Measurements from ENCODE around the gene GNL1. TPM values are rescaled to one million over a fixed set of nuclear protein-coding genes. Genes with fewer than 3 reads are reported as not detected.

The GNL1 gene
- total and polyA plus RNA-seq, 10 of the 15 experiments (the other 5 are each of a cell fraction or from before 2014, with no cell fraction given), result 0.18 to 64.5 (median 45.5) TPM

GRCh38 chr6:30589754-30590358 is 33.6 kb upstream of the GNL1 start:
- Histone ChIP-seq H3K27ac (ENCODE audit: control insufficient read depth, insufficient read depth) (no peak overlapping the region), H3K9ac (ENCODE audit: control insufficient read depth, insufficient read depth, low read length) (no peak overlapping the region), H3K4me1 (ENCODE audit: control insufficient read depth, insufficient read depth, low read length) (no peaks in the 10 kb centered on the region), H3K27me3 (replicated peaks in 1 of 2; ENCODE audit: control insufficient read depth in 2 of 2, insufficient read depth in 2 of 2, low read length in 1 of 2) (no peaks in the 10 kb centered on the region), H3K9me3 (replicated peaks; ENCODE audit: control insufficient read depth, insufficient read depth, low read length) (no peaks in the 10 kb centered on the region), H3K36me3 (ENCODE audit: control insufficient read depth in 2 of 2, insufficient read depth in 2 of 2, low read length in 1 of 2) (peaks cover 27 to 34% of the 10 kb centered on the region in 2 experiments), H4K20me1 (ENCODE audit: control insufficient read depth, insufficient read depth) (no peaks in the 10 kb centered on the region), H2AFZ (ENCODE audit: control insufficient read depth, low read depth, low read length) (no peak overlapping the region), H3K4me2 (ENCODE audit: control insufficient read depth, insufficient read depth) (no peak overlapping the region), H3K4me3 (no peak overlapping the region), H3K79me2 (ENCODE audit: control insufficient read depth, insufficient read depth, low read length) (no peaks in the 10 kb centered on the region)
- DNase-seq (ENCODE audit: low read depth, low spot score) (no peak), ATAC-seq (no peak), FAIRE-seq (no peak)
- 95% methylated on average over 15 of the region's 15 CpGs for WGBS (ENCODE audit: insufficient coverage, insufficient replicate concordance, low lambda C conversion rate, missing lambda C conversion rate)
- in situ Hi-C loops (cut with MboI), result no loop called here
- intact Hi-C loops (cut with micrococcal nuclease; ENCODE audit: unreplicated experiment), result no loop called here
- TF ChIP-seq POLR2AphosphoS5 (IDR thresholded peaks at IDR 0.05; ENCODE audit: low read length), result 0 out of 2 replicates have a peak, but pooled peaks have one; percentile 23
- no peak for TF ChIP-seq NFYB (IDR thresholded peaks at IDR 0.05; ENCODE audit: insufficient read depth, low read depth, low read length)
- POLR2A ChIA-PET, result no interaction called here
- CTCF ChIA-PET, result interaction anchor here (0.8 to 1.5 kb wide), 3 partner anchors 48 to 107 kb away, joined by 3 to 4 read pairs (median 3); no protein-coding TSS in a partner anchor
- no TSS peak for BruUV-seq (replicated peaks)
- SMC1A ChIA-PET (ENCODE audit: uncharacterized antibody, unreplicated experiment), result interaction anchor here (0.6 to 1.7 kb wide), 5 partner anchors 7 to 48 kb away, joined by 3 to 4 read pairs (median 4); no protein-coding TSS in a partner anchor
- RAD21 ChIA-PET (ENCODE audit: unreplicated experiment), result no interaction called here

- intact Hi-C loops (cut with micrococcal nuclease; ENCODE audit: unreplicated experiment), result no loop called here
- no peak overlapping the region for H2AFZ ChIP-seq (ENCODE audit: control insufficient read depth, low read depth, low read length)
- H3K9me3 ChIP-seq (replicated peaks; ENCODE audit: control insufficient read depth, insufficient read depth, low read length), result no peaks in the 10 kb centered on the region
- TF ChIP-seq POLR2AphosphoS5 (IDR thresholded peaks at IDR 0.05; ENCODE audit: low read length), result 0 out of 2 replicates have a peak, but pooled peaks have one; percentile 28
- TF ChIP-seq IRF5 (IDR thresholded peaks at IDR 0.05; ENCODE audit: borderline replicate concordance), result no peak
- H3K9ac ChIP-seq (ENCODE audit: control insufficient read depth, insufficient read depth, low read length), result no peak overlapping the region
- 97% methylated on average over 5 of the region's 5 CpGs for WGBS (ENCODE audit: insufficient coverage, insufficient replicate concordance, low lambda C conversion rate, missing lambda C conversion rate)
- RAD21 ChIA-PET (ENCODE audit: unreplicated experiment), result interaction anchor here (1.3 kb wide), 1 partner anchor 39 kb away, joined by 3 read pairs; no protein-coding TSS in a partner anchor
- H3K4me2 ChIP-seq (ENCODE audit: control insufficient read depth, insufficient read depth), result no peak overlapping the region
- peaks cover 27 to 45% of the 10 kb centered on the region in 2 experiments for H3K36me3 ChIP-seq (ENCODE audit: control insufficient read depth in 2 of 2, insufficient read depth in 2 of 2, low read length in 1 of 2)
- no peak overlapping the region for H3K27ac ChIP-seq (ENCODE audit: control insufficient read depth, insufficient read depth)
- no peaks in the 10 kb centered on the region for H3K27me3 ChIP-seq (replicated peaks in 1 of 2; ENCODE audit: control insufficient read depth in 2 of 2, insufficient read depth in 2 of 2, low read length in 1 of 2)
- DNase-seq (ENCODE audit: low read depth, low spot score) (no peak), FAIRE-seq (no peak), ATAC-seq (no peak)
- no peak overlapping the region for H3K4me3 ChIP-seq
- in situ Hi-C loops (cut with MboI), result no loop called here
- CTCF ChIA-PET, result interaction anchor here (1.5 kb wide), 1 partner anchor 13 kb away, joined by 6 read pairs; no protein-coding TSS in a partner anchor
- H3K4me1 ChIP-seq (ENCODE audit: control insufficient read depth, insufficient read depth, low read length), result no peaks in the 10 kb centered on the region
- no peaks in the 10 kb centered on the region for H4K20me1 ChIP-seq (ENCODE audit: control insufficient read depth, insufficient read depth)
- no TSS peak for BruUV-seq (replicated peaks)
- H3K79me2 ChIP-seq (ENCODE audit: control insufficient read depth, insufficient read depth, low read length), result no peaks in the 10 kb centered on the region
- POLR2A ChIA-PET, result interaction anchor here (0.6 to 0.7 kb wide), 2 partner anchors 9 to 937 kb away, joined by 3 read pairs; no protein-coding TSS in a partner anchor
- SMC1A ChIA-PET (ENCODE audit: uncharacterized antibody, unreplicated experiment), result interaction anchor here (0.8 kb wide), 1 partner anchor 10 kb away, joined by 3 read pairs; no protein-coding TSS in a partner anchor
Measured at GRCh38 chr6:30583921-30584320, 27.6 kb upstream of the GNL1 start.

Data from GM12878 (cell line).